HepG2 (cell line): ENCODE data around the gene TADA1. TPM values are rescaled to one million over a fixed set of nuclear protein-coding genes. Genes with fewer than 3 reads are reported as not detected.

Experiments used
- CEBPB ChIP-seq: IDR thresholded peaks from 2 replicates; pipeline ENCODE4 v1.6.1; 2011; ENCODE audit warnings: low read depth, low read length, improper control_type of control experiment, borderline replicate concordance
- FOSL1 ChIP-seq: sonication (generic); formaldehyde crosslinking; IDR thresholded peaks from 2 replicates; pipeline ENCODE4 v1.9.0; 2021; ENCODE audit warnings: missing genetic modification reagents, borderline replicate concordance
- GTF2F1 ChIP-seq: fragments of 150-350 bp; IDR thresholded peaks from 2 replicates; pipeline ENCODE4 v1.6.1; 2014; ENCODE audit warnings: low read length
- HDAC1 ChIP-seq: sonication (generic); formaldehyde crosslinking; IDR thresholded peaks from 2 replicates; pipeline ENCODE4 v1.5.1; 2020; ENCODE audit warnings: mild to moderate bottlenecking, missing genetic modification reagents
- KDM5B ChIP-seq: sonication (generic); formaldehyde crosslinking; IDR thresholded peaks from 2 replicates; pipeline ENCODE4 v1.4.0; 2020; ENCODE audit warnings: missing genetic modification reagents, mild to moderate bottlenecking, borderline replicate concordance
- MAZ ChIP-seq, 2 experiments: sonication (generic) in 1 of 2; formaldehyde crosslinking in 1 of 2; IDR thresholded peaks; 2 replicates each; pipeline versions ENCODE4 v1.5.0 to v1.6.1; 2012 to 2020; ENCODE audit warnings: low read depth in 2 of 2, mild to moderate bottlenecking in 2 of 2, borderline replicate concordance in 1 of 2, improper control_type of control experiment in 1 of 2, low read length in 1 of 2, missing genetic modification reagents in 1 of 2, moderate library complexity in 1 of 2
- PHF20 ChIP-seq: sonication (generic); formaldehyde crosslinking; IDR thresholded peaks from 2 replicates; pipeline ENCODE4 v1.5.0; 2020; ENCODE audit warnings: mild to moderate bottlenecking, missing genetic modification reagents
- PITX1 ChIP-seq: sonication (generic); formaldehyde crosslinking; IDR thresholded peaks from 2 replicates; pipeline ENCODE4 v1.5.1; 2020; ENCODE audit warnings: mild to moderate bottlenecking, missing genetic modification reagents
- RXRA ChIP-seq: sonication (generic); formaldehyde crosslinking; IDR thresholded peaks from 2 replicates; pipeline ENCODE4 v1.5.1; 2020; ENCODE audit warnings: missing genetic modification reagents
- TBL1XR1 ChIP-seq: fragments of 150-350 bp; IDR thresholded peaks from 2 replicates; pipeline ENCODE4 v1.6.1; 2014; ENCODE audit warnings: borderline replicate concordance, low read length; ENCODE audit not compliant: partially characterized antibody
- ZNF235 ChIP-seq: sonication (generic); formaldehyde crosslinking; IDR thresholded peaks from 2 replicates; pipeline ENCODE4 v1.8.1; 2023; ENCODE audit warnings: mild to moderate bottlenecking, missing genetic modification reagents, borderline replicate concordance
- ZNF292 ChIP-seq: sonication (generic); formaldehyde crosslinking; IDR thresholded peaks from 2 replicates; pipeline ENCODE4 v1.8.1; 2022; ENCODE audit warnings: mild to moderate bottlenecking, low read depth, missing genetic modification reagents, borderline replicate concordance
- ZNF335 ChIP-seq: sonication (generic); formaldehyde crosslinking; IDR thresholded peaks from 2 replicates; pipeline ENCODE4 v1.4.0; 2020; ENCODE audit warnings: missing genetic modification reagents
- ZNF451 ChIP-seq: sonication (generic); formaldehyde crosslinking; IDR thresholded peaks from 2 replicates; pipeline ENCODE4 v1.5.0; 2020; ENCODE audit warnings: mild to moderate bottlenecking, missing genetic modification reagents
- ZNF572 ChIP-seq: sonication (generic); formaldehyde crosslinking; IDR thresholded peaks from 2 replicates; pipeline ENCODE4 v1.5.1; 2020; ENCODE audit warnings: mild to moderate bottlenecking, missing genetic modification reagents
- ZNF720 ChIP-seq: sonication (generic); formaldehyde crosslinking; IDR thresholded peaks from 2 replicates; pipeline ENCODE4 v1.4.0; 2020; ENCODE audit warnings: missing genetic modification reagents
- polyA plus RNA-seq, 8 experiments: library from polyadenylated mRNA; depleted of rRNA in 3 of 8; stranded (reverse) in 7 of 8; unstranded in 1 of 8; fragments of >200 nt; fragmentation: Illumina TruSeq in 4 of 8; extraction: Trizol in 4 of 8; gene quantifications; 2 replicates each; pipeline versions ENCODE4 v1.2.1 to v1.2.3, GENCODE V29; 2011 to 2016; ENCODE audit warnings: low read depth in 4 of 8, missing spikeins in 1 of 8, mixed read lengths in 1 of 8; ENCODE audit not compliant: insufficient read depth in 1 of 8
- total RNA-seq, 5 experiments: library from RNA; depleted of rRNA; stranded (reverse); fragments of >200 nt; fragmentation: Illumina TruSeq; extraction: Trizol; gene quantifications; 2 replicates each; pipeline ENCODE4 v1.2.3, GENCODE V29; 2016; ENCODE audit warnings: low read depth in 1 of 5
- TF ChIP-seq, protein P1 (sequence below): sonication (generic); formaldehyde crosslinking; IDR thresholded peaks from 2 replicates; pipeline ENCODE4 v1.4.0; 2020; ENCODE audit warnings: missing genetic modification reagents
- TF ChIP-seq, protein P2 (sequence below): sonication (generic); formaldehyde crosslinking; IDR thresholded peaks from 2 replicates; pipeline ENCODE4 v1.4.0; 2020; ENCODE audit warnings: missing genetic modification reagents
- TF ChIP-seq, protein P3 (sequence below): IDR thresholded peaks from 2 replicates; pipeline ENCODE4 v1.6.1; 2012; ENCODE audit warnings: inconsistent platforms
- TF ChIP-seq, protein P4 (sequence below): conservative IDR thresholded peaks from 2 replicates; pipeline ENCODE4 v1.6.1; 2018; ENCODE audit warnings: missing genetic modification reagents
- TF ChIP-seq, protein P5 (sequence below): sonication (generic); formaldehyde crosslinking; IDR thresholded peaks from 2 replicates; pipeline ENCODE4 v1.4.0; 2020; ENCODE audit warnings: mild to moderate bottlenecking, missing genetic modification reagents
- TF ChIP-seq, protein P6 (sequence below): sonication (generic); formaldehyde crosslinking; IDR thresholded peaks from 2 replicates; pipeline ENCODE4 v1.8.0; 2022; ENCODE audit warnings: mild to moderate bottlenecking, missing genetic modification reagents, borderline replicate concordance

The TADA1 gene
- total and polyA plus RNA-seq, 2 of the 13 experiments (the other 11 are each of a cell fraction or from before 2014, with no cell fraction given): 28.3 to 29.1 TPM

DNA sequence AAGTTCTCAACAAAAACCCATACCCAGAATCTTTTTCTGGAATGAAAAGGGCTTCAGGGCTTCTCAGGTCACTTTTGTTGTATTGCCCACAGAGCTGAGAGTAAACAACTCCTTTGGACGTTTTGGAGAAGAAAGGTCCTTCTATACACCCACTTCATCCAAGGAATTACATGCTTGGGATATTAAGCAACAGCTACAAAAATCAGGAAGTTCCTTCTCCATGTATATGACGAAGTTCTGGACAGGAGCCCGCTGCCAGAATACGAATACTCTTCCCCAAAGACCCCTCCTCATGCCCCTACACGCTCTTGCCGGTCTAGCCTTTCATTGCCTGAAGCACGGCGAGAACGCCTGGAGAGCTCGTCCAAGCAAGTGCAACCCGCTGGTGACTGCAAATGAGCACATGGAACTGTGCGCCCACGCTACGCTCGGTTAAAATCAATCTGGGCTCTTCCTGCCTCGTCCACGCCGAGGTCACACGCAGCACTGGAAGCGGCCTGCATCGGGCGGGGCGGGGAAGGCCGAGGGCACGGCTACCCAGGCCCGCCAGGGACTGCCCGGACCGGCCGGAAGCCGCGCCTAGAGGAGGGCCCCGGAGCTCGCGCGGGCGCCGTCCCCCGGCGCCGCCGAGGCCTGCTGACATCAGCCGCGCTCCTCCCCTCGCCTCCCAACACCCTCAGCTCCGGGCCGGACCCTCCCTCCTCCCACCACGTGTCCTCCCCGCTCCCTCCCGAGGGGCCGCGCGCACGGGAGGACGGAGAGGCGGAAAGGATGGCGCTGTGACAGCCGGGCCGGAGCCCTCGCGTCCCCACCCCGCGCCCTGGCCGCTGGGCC is 37.1 kb downstream of the TADA1 start, which contains the start of gene POGK (continued):
- TF ChIP-seq, protein P1, sequence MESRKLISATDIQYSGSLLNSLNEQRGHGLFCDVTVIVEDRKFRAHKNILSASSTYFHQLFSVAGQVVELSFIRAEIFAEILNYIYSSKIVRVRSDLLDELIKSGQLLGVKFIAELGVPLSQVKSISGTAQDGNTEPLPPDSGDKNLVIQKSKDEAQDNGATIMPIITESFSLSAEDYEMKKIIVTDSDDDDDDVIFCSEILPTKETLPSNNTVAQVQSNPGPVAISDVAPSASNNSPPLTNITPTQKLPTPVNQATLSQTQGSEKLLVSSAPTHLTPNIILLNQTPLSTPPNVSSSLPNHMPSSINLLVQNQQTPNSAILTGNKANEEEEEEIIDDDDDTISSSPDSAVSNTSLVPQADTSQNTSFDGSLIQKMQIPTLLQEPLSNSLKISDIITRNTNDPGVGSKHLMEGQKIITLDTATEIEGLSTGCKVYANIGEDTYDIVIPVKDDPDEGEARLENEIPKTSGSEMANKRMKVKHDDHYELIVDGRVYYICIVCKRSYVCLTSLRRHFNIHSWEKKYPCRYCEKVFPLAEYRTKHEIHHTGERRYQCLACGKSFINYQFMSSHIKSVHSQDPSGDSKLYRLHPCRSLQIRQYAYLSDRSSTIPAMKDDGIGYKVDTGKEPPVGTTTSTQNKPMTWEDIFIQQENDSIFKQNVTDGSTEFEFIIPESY: no peak
- peak; percentile 68; the same call in 1 of the 2 replicates for TF ChIP-seq RXRA (CRISPR knock-in tag)
- TF ChIP-seq ZNF235 (CRISPR knock-in tag): no peak
- TF ChIP-seq KDM5B (CRISPR knock-in tag): peak; percentile 86; the same call in 1 of the 2 replicates
- TF ChIP-seq, protein P2, sequence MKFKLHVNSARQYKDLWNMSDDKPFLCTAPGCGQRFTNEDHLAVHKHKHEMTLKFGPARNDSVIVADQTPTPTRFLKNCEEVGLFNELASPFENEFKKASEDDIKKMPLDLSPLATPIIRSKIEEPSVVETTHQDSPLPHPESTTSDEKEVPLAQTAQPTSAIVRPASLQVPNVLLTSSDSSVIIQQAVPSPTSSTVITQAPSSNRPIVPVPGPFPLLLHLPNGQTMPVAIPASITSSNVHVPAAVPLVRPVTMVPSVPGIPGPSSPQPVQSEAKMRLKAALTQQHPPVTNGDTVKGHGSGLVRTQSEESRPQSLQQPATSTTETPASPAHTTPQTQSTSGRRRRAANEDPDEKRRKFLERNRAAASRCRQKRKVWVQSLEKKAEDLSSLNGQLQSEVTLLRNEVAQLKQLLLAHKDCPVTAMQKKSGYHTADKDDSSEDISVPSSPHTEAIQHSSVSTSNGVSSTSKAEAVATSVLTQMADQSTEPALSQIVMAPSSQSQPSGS: no peak; the same call in 1 of the 2 replicates
- peak; percentile 77 for TF ChIP-seq MAZ (IDR thresholded peaks at IDR 0.05; ENCODE audit: borderline replicate concordance, low read depth, low read length)
- peak; percentile 91 for TF ChIP-seq MAZ (CRISPR knock-in tag; IDR thresholded peaks at IDR 0.05; ENCODE audit: low read depth)
- TF ChIP-seq ZNF572: no peak
- TF ChIP-seq, protein P3, sequence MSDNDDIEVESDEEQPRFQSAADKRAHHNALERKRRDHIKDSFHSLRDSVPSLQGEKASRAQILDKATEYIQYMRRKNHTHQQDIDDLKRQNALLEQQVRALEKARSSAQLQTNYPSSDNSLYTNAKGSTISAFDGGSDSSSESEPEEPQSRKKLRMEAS: peak; percentile 98
- TF ChIP-seq FOSL1 (CRISPR knock-in tag): no peak
- TF ChIP-seq ZNF292 (CRISPR knock-in tag): no peak
- TF ChIP-seq, protein P4, sequence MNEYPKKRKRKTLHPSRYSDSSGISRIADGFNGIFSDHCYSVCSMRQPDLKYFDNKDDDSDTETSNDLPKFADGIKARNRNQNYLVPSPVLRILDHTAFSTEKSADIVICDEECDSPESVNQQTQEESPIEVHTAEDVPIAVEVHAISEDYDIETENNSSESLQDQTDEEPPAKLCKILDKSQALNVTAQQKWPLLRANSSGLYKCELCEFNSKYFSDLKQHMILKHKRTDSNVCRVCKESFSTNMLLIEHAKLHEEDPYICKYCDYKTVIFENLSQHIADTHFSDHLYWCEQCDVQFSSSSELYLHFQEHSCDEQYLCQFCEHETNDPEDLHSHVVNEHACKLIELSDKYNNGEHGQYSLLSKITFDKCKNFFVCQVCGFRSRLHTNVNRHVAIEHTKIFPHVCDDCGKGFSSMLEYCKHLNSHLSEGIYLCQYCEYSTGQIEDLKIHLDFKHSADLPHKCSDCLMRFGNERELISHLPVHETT (CRISPR knock-in tag): peak; percentile 68; the same call in 1 of the 2 replicates
- no peak for TF ChIP-seq GTF2F1
- TF ChIP-seq, protein P5, sequence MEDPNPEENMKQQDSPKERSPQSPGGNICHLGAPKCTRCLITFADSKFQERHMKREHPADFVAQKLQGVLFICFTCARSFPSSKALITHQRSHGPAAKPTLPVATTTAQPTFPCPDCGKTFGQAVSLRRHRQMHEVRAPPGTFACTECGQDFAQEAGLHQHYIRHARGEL (CRISPR knock-in tag): no peak
- TF ChIP-seq, protein P6, sequence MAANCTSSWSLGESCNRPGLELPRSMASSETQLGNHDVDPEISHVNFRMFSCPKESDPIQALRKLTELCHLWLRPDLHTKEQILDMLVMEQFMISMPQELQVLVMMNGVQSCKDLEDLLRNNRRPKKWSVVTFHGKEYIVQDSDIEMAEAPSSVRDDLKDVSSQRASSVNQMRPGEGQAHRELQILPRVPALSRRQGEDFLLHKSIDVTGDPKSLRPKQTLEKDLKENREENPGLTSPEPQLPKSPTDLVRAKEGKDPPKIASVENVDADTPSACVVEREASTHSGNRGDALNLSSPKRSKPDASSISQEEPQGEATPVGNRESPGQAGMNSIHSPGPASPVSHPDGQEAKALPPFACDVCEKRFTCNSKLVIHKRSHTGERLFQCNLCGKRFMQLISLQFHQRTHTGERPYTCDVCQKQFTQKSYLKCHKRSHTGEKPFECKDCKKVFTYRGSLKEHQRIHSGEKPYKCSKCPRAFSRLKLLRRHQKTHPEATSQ (CRISPR knock-in tag): peak; percentile 86; the same call in 1 of the 2 replicates
- peak; percentile 72 for TF ChIP-seq PHF20 (CRISPR knock-in tag)
- no peak for TF ChIP-seq ZNF720 (CRISPR knock-in tag)
- 0 out of 2 replicates have a peak, but pooled peaks have one; percentile 42 for TF ChIP-seq PITX1 (CRISPR knock-in tag)
- no peak for TF ChIP-seq TBL1XR1
- no peak for TF ChIP-seq CEBPB
- peak; percentile 88 for TF ChIP-seq ZNF335 (CRISPR knock-in tag)
- peak; percentile 95 for TF ChIP-seq ZNF451 (CRISPR knock-in tag)
- TF ChIP-seq HDAC1 (CRISPR knock-in tag): peak; percentile 86
